ENCODE measurements around the gene PALLD. TPM values are rescaled to one million over a fixed set of nuclear protein-coding genes. Genes with fewer than 3 reads are reported as not detected.

The PALLD gene
- total RNA-seq, 1 experiment from 2014 or later = 166 TPM

DNA sequence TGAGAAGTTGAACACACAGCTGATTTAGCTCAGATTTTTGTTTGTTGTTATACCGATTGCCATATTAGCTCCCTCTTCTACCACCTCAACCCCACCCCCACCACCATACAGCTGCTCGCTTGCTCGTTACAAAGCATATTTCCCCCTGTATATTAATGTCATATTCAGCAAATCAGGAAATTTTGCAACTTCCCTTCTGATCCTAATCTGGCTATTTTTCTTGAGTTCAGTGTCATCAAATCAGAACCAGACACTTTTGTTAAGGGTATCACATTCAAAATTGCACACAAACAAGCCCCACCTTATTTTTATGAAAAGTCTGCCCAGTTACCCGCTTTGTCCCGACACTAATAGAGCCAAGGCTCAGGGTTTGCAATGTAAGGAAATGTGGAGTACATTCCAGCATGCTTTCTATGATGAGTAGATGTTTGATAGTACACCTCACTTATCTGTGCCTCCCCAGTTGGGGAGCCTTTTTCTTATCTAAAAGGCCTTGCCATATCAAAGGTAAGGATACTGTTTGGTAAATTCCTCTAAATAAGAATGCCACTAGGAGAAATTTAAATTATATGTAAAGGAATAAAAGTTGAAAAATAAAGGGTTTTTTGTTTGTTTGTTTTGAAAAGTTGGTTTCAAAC lies 301.0 kb downstream of the PALLD start:
- TF ChIP-seq, protein P1, sequence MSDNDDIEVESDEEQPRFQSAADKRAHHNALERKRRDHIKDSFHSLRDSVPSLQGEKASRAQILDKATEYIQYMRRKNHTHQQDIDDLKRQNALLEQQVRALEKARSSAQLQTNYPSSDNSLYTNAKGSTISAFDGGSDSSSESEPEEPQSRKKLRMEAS (IDR thresholded peaks at IDR 0.05) = no peak
- TF ChIP-seq SP1 (IDR thresholded peaks at IDR 0.05; ENCODE audit: low read depth) (no peak), SRF (IDR thresholded peaks at IDR 0.05; ENCODE audit: low read depth) (no peak), RAD21 (IDR thresholded peaks at IDR 0.05; ENCODE audit: low read depth) (no peak), JUND (IDR thresholded peaks at IDR 0.05) (no peak), FOSL1 (IDR thresholded peaks at IDR 0.05; ENCODE audit: low read depth) (no peak), YY1 (IDR thresholded peaks at IDR 0.05; ENCODE audit: extremely low read depth, insufficient replicate concordance, low read depth, low read length) (no peak), POLR2AphosphoS5 (IDR thresholded peaks at IDR 0.05; ENCODE audit: low read depth, low read length) (no peak), ZNF274 (IDR thresholded peaks at IDR 0.05; ENCODE audit: low read depth, low read length) (no peak), EGR1 (IDR thresholded peaks at IDR 0.05; ENCODE audit: low read depth) (no peak), ELF1 (IDR thresholded peaks at IDR 0.05; ENCODE audit: borderline replicate concordance, low read depth) (no peak), EZH2 (IDR thresholded peaks at IDR 0.05) (no peak), REST (IDR thresholded peaks at IDR 0.05; ENCODE audit: low read depth) (no peak), CEBPB (IDR thresholded peaks at IDR 0.05; ENCODE audit: low read depth) (no peak), SIN3A (IDR thresholded peaks at IDR 0.05; ENCODE audit: low read depth) (no peak), TCF7L2 (IDR thresholded peaks at IDR 0.05; ENCODE audit: borderline replicate concordance, extremely low read depth, insufficient read depth, insufficient read length) (no peak), ZFX (IDR thresholded peaks at IDR 0.05) (no peak), EZH2phosphoT487 (IDR thresholded peaks at IDR 0.05; ENCODE audit: borderline replicate concordance) (no peak)
- TF ChIP-seq, protein P2, sequence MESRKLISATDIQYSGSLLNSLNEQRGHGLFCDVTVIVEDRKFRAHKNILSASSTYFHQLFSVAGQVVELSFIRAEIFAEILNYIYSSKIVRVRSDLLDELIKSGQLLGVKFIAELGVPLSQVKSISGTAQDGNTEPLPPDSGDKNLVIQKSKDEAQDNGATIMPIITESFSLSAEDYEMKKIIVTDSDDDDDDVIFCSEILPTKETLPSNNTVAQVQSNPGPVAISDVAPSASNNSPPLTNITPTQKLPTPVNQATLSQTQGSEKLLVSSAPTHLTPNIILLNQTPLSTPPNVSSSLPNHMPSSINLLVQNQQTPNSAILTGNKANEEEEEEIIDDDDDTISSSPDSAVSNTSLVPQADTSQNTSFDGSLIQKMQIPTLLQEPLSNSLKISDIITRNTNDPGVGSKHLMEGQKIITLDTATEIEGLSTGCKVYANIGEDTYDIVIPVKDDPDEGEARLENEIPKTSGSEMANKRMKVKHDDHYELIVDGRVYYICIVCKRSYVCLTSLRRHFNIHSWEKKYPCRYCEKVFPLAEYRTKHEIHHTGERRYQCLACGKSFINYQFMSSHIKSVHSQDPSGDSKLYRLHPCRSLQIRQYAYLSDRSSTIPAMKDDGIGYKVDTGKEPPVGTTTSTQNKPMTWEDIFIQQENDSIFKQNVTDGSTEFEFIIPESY (IDR thresholded peaks at IDR 0.05; ENCODE audit: extremely low read depth, insufficient replicate concordance, low read length) = no peak
- TF ChIP-seq, protein P3, sequence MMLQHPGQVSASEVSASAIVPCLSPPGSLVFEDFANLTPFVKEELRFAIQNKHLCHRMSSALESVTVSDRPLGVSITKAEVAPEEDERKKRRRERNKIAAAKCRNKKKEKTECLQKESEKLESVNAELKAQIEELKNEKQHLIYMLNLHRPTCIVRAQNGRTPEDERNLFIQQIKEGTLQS (IDR thresholded peaks at IDR 0.05) = no peak
- Histone ChIP-seq H3K27ac (ENCODE audit: low read depth, low read length) (peak overlapping the region; percentile 55; the same call in 1 of the 2 replicates), H3K27me3 (ENCODE audit: insufficient read depth, low read length) (no peaks in the 10 kb centered on the region), H3K9me2 (ENCODE audit: insufficient read depth) (no peaks in the 10 kb centered on the region), H2AFZ (ENCODE audit: low read depth, low read length, poor library complexity, severe bottlenecking) (no peak overlapping the region), H3K36me3 (ENCODE audit: control insufficient read depth in 1 of 2, insufficient read depth in 2 of 2, low read length in 2 of 2) (no peaks in the 10 kb centered on the region), H3K4me1 (ENCODE audit: control insufficient read depth in 1 of 2, insufficient read depth in 2 of 2, low read length in 2 of 2) (peaks cover 24 to 40% of the 10 kb centered on the region in 2 experiments), H3K4me3 (replicated peaks in 1 of 2; ENCODE audit: low read depth in 1 of 2, low read length in 2 of 2) (no peak overlapping the region), H3K9me3 (ENCODE audit: control insufficient read depth in 1 of 2, insufficient read depth in 1 of 2, low read depth in 1 of 2, low read length in 2 of 2) (no peaks in the 10 kb centered on the region), H3K4me2 (ENCODE audit: low read length) (peak overlapping the region; percentile 75), H3K79me2 (ENCODE audit: insufficient read depth, low read length) (no peaks in the 10 kb centered on the region), H4K20me1 (ENCODE audit: insufficient read depth) (no peaks in the 10 kb centered on the region), H3K9ac (ENCODE audit: low read length) (no peak overlapping the region)
- no peak for ATAC-seq
- POLR2A ChIA-PET = no interaction called here
- intact Hi-C loops (cut with micrococcal nuclease) = no loop called here
- DNase-seq (ENCODE audit: low read depth, low spot score) = no peak
- no TSS peak for BruUV-seq (replicated peaks)
- RAD21 ChIA-PET (ENCODE audit: low non-redundant PET in 1 of 2, low total read pairs in 2 of 2, uncharacterized antibody in 2 of 2, unreplicated experiment in 2 of 2) = no interaction called here
- CTCF ChIA-PET = no interaction called here
